ENCODE measurements around the gene TMEM8B.

DNA sequence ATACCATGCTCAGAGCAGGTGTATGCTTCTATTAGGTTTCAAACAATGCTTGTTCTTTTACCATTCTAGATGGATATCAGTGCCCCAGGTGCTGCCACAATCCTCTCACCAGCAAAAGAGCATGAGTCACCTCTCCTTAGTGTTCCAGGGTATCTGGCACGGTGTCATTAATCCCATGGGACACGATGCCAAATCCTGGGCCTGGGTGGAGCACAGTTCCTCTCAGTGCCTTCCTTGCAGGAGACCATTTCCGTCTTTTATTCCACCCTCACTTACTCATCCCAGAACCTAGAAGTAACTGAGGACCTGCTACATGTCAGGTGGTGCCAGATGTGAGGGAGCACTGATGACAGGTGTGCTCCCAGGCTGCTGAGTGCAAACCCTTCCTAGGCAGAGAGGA is 42.5 kb downstream of the TMEM8B start:
- no peak for TF ChIP-seq HDAC2 (IDR thresholded peaks at IDR 0.05; ENCODE audit: borderline replicate concordance in 1 of 2, low read depth in 2 of 2, low read length in 2 of 2)
- TF ChIP-seq, protein P1, sequence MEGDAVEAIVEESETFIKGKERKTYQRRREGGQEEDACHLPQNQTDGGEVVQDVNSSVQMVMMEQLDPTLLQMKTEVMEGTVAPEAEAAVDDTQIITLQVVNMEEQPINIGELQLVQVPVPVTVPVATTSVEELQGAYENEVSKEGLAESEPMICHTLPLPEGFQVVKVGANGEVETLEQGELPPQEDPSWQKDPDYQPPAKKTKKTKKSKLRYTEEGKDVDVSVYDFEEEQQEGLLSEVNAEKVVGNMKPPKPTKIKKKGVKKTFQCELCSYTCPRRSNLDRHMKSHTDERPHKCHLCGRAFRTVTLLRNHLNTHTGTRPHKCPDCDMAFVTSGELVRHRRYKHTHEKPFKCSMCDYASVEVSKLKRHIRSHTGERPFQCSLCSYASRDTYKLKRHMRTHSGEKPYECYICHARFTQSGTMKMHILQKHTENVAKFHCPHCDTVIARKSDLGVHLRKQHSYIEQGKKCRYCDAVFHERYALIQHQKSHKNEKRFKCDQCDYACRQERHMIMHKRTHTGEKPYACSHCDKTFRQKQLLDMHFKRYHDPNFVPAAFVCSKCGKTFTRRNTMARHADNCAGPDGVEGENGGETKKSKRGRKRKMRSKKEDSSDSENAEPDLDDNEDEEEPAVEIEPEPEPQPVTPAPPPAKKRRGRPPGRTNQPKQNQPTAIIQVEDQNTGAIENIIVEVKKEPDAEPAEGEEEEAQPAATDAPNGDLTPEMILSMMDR (IDR thresholded peaks at IDR 0.05; ENCODE audit: control extremely low read depth in 1 of 3, insufficient read depth in 1 of 3, low read depth in 1 of 3, low read length in 3 of 3) = no peak
- no peak for TF ChIP-seq TCF12 (IDR thresholded peaks at IDR 0.05; ENCODE audit: low read depth, low read length)
- TF ChIP-seq, protein P2, sequence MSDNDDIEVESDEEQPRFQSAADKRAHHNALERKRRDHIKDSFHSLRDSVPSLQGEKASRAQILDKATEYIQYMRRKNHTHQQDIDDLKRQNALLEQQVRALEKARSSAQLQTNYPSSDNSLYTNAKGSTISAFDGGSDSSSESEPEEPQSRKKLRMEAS (IDR thresholded peaks at IDR 0.05) = no peak
- no peak for TF ChIP-seq JUND (IDR thresholded peaks at IDR 0.05; ENCODE audit: low read length)
- TF ChIP-seq KDM1A (IDR thresholded peaks at IDR 0.05; ENCODE audit: borderline replicate concordance, low read length) = no peak
- TF ChIP-seq FOSL1 (IDR thresholded peaks at IDR 0.05; ENCODE audit: insufficient read depth, low read depth, low read length) = no peak
- TF ChIP-seq GABPA (IDR thresholded peaks at IDR 0.05; ENCODE audit: borderline replicate concordance, insufficient read depth, low read length) = no peak
- TF ChIP-seq TEAD4 (IDR thresholded peaks at IDR 0.05; ENCODE audit: low read depth, low read length) = no peak
- no peak for TF ChIP-seq HDAC6 (IDR thresholded peaks at IDR 0.05; ENCODE audit: low read depth, low read length)
- TF ChIP-seq POLR2A (IDR thresholded peaks at IDR 0.05; ENCODE audit: control extremely low read depth in 1 of 2, low read depth in 2 of 2, low read length in 2 of 2) = no peak
